T-helper 2 cell (primary cell): ENCODE data around the gene POU3F2.

Source experiments
- DNase-seq, 5 experiments: peaks; one replicate each; pipeline versions ENCODE4 v3.0.0 to v3.0.0-alpha.2; 2012 to 2022

Gene POU3F2

DNA sequence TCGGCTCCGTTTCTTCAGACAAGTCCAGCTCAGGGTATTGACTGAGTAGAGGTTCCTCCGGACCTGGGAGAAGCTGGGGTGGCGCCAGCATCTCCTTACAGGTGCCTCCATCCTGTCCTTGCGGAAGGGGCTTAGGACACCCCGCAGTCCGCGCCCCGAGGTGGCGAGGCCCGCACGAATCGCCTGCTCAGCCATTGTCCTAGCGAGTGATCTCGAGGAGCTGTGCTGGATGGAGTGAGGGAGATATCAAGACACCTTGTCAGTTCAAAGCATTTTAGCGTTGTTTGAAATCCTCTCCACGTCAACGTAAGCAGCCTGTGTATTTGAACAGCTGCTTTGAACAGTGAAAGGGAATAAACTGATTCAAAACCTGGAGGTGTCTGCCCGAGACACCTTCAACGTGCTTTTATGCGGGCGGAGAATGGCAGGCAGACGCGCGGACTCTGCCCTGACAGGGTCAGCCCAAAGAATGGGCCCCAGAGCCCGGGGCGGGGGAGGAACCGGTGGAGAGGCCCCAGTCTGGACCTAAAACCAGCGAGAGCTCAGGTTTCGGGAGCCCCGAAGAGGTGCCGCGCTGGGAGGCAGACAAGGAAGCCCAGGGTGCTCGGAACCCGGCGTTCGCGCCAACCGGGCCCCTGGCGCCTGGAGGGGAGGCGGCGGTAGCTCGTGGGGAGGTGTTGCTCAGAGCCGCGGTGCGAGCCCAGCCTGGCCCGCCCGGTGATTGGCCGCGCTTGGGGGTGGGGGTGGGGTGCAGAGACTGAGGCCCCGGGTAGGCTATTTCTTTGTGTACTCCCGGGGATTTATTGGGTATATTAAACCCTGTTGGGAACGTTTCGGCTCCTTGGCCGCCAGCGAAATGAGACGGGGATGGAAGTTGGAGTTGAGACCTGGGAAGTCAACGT is 3.1 kb upstream of the POU3F2 start:
- no peak for DNase-seq

- DNase-seq: no peak
Observed at GRCh38 chr6:98831959-98832283, 2.5 kb upstream of the POU3F2 start.

DNA sequence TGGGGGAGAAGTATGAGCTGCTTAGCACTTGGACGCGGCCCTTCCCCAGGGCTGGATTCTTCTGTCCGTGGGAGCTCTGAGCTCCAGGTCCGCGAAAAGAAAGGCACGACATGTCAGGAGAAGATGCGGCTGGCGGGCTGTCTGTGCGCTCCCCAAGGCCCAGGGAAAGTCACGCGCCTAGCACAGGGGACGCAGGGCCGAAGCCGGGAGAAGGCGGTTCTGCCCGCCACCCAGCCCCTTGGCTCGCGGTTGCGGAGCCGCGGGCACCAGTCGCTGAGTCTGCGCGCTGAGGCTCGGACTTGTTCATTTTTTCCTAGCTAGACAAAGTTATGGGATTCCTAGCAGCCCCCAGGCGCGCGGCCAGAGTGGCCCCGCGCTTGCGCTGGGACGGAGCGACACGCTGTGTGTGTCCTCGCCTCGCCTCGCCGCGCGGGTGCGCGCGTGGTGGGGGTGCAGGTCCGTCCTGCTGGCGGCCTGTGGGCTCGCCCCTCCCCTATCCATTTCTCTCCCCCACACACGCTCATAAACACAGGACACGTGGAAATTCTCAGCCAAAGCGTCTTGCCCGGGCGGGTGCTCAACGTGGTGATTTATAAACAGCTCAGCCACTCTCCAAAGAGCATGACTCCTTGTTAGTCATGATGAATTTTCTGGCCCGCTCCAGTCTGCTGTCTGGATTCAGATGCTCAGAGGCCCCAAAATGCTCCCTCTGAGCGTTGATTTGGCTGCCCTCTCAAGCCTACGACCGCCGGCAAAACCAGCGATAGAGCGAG is 1.9 kb upstream of the POU3F2 start:
- no peak for DNase-seq

GRCh38 chr6:98833057-98833306 is 1.4 kb upstream of the POU3F2 start:
- DNase-seq: peak in 2 of 5 experiments; percentile 15 to 59

DNA sequence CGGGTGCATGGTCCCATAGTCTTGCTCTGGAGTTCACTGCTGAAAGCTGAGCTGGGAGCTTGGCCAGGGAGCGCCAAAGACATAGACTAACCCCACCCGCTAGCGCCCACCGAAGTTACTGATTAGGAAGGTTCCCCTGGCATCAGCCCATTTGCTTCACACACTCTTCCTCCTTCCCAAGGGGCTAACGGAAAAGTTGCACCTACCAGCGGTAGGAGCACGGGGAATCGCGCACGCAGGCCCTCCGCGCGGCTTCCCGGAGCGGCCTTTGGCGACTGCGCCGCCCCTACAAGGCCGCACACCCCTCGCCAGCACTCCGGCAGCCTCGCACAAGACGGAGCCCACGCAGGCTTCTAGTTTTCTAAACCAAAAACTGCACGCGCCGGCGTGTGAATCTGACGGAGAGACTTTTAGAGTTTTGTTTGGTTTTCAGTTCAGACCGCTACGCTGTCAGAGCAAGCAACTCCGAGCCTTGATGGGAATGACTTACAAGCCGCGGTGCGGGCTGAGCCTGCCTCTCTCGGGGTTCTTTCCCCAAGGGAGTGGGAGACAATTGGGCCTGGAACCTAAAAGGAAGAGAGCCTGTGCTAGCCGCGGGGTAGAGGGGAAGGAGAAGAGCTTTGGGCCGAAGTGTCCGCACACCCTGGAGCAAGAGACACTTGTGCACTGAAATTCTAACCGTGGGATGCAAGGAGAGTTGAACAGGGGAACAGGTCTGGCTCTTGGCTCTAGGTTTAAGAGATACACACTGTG is 891 bp upstream of the POU3F2 start:
- DNase-seq: no peak

DNA sequence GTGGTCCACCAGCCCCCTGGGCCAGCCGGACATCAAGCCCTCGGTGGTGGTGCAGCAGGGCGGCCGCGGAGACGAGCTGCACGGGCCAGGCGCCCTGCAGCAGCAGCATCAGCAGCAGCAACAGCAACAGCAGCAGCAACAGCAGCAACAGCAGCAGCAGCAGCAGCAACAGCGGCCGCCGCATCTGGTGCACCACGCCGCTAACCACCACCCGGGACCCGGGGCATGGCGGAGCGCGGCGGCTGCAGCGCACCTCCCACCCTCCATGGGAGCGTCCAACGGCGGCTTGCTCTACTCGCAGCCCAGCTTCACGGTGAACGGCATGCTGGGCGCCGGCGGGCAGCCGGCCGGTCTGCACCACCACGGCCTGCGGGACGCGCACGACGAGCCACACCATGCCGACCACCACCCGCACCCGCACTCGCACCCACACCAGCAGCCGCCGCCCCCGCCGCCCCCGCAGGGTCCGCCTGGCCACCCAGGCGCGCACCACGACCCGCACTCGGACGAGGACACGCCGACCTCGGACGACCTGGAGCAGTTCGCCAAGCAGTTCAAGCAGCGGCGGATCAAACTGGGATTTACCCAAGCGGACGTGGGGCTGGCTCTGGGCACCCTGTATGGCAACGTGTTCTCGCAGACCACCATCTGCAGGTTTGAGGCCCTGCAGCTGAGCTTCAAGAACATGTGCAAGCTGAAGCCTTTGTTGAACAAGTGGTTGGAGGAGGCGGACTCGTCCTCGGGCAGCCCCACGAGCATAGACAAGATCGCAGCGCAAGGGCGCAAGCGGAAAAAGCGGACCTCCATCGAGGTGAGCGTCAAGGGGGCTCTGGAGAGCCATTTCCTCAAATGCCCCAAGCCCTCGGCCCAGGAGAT is 1.0 kb downstream of the POU3F2 start:
- DNase-seq: peak in 1 of 5 experiments; percentile 49

DNA sequence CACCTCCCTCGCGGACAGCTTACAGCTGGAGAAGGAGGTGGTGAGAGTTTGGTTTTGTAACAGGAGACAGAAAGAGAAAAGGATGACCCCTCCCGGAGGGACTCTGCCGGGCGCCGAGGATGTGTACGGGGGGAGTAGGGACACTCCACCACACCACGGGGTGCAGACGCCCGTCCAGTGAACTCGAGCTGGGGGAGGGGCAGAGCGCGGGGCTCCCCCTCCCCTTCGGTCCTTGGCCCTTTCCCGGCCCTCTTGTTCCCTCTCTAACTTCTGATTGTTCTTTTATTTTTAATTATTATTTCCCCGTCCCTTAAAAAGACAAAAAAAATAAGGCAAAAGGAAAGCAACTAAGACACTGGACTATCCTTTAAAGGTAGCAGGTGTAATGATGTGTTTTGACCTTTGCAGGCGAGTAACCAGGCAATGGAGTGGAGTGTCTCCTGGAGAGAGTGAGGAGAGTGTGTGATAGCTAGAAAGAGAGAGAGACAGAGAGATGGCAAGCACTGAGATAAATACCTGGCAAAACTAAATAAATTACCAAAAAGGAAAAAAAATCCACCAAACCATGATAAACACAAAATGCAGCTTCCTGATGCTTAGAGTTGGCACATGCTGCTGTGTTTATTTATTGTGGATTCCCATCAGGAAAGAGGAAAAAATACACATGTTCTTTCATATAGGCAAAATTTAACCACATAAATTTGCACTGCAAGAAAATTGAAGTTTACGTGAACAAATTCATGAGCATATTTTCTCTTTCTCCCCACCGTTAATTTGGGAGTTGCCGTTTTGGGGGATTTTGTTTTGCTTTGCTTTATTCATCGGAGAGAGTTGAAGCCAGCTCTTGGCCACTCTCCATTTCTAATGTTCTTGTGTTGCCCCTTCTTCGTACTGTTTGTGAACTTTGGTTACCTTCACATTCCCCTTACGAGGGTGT is 1.9 kb downstream of the POU3F2 start:
- DNase-seq: no peak

DNA sequence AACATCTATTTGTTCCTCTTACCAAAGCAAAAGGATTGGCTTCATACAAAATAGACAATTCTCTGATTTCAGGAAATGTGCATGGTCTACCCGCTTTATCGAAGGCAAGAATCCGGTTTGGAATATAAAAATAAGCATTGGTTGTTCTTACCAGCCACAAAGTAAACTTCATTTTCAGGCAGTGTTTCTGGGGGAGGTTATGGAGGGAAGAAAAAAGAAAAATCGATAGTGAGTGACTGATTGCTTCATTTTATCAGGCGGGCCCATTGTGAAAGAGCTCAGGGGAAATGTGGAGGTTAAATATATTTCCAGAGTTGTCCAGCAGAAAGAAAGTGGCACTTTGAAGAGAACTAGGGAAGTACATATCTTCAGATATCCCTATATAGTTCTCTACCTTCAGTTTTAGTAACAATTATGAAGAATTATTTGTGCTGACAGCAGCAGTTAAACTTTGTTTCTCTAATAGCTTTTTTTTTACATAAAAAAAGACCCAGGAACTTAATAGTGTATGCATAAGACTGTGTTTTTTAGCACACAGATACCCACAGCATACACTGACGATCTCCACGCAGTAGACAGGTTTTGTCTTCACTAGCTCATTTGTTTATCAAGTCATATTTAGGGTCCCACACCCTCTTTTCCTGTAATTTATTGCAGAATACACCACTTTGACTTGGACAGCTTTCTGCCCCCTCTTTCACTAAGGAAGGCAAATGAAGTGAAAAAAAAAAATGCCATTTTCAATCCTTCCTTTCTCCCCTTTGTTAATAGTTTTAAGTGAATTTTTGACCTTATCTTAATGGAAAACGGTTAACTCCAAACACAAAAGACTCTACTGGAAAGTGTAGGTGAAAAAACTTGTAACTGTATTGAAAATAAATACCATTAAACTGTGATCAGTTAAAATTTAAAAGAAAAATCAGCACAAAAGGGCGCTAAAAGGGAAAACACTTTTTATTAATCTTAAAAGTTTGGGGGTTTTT is 2.9 kb downstream of the POU3F2 start:
- no peak for DNase-seq

- DNase-seq: no peak
Observed at GRCh38 chr6:98838032-98838431, 3.7 kb downstream of the POU3F2 start.

DNA sequence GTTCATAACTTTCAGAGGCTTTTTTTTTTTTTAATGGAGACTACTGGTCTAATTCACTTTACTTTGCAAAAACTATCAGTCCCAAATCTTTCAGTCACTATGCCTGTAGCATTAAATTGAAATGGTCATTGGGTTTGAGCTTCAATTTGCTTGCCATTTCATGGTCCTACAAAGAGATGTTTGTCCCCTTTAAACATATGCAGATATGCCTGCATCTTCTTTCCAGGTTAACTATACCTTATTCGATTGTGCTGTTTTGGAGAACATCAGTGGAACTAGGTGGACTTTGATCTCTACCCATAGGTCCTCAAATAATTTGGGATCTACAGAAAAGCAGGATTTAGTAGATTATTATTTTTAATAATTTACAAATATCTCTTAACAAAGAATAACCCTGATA is 4.6 kb downstream of the POU3F2 start:
- DNase-seq: no peak

DNA sequence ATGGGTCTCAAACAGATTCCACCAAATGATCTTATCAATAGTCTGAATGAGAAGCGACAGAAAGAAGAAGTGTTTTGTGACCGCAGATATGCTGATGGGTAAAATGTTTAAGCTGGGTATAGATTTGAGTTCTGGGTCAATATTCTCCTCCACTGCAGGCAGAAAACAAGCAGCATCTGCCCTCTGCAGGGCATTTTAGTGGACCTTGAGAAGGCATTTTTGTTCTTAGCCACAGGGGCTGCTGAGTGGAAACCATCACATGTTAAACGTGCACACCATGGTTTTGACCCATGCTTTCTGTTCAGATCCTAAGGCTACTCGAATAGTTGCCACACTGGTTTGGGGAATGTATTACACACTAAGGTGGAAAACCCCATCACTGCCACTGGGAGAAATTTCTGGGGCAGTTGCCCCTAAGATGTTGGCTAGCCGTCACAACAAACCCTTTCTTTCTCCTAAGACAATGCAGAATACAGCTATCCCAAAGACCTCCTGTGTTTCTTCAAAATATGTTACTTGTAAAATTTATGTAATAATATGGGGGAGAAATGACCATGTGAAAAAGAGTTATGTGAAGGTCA is 5.5 kb downstream of the POU3F2 start:
- DNase-seq: no peak

- no peak for DNase-seq
Observed at GRCh38 chr6:98840385-98840784, 6.0 kb downstream of the POU3F2 start.

- no peak for DNase-seq
Observed at GRCh38 chr6:98840996-98841513, 6.7 kb downstream of the POU3F2 start.

GRCh38 chr6:98841621-98842341 is 7.4 kb downstream of the POU3F2 start:
- DNase-seq: no peak

DNA sequence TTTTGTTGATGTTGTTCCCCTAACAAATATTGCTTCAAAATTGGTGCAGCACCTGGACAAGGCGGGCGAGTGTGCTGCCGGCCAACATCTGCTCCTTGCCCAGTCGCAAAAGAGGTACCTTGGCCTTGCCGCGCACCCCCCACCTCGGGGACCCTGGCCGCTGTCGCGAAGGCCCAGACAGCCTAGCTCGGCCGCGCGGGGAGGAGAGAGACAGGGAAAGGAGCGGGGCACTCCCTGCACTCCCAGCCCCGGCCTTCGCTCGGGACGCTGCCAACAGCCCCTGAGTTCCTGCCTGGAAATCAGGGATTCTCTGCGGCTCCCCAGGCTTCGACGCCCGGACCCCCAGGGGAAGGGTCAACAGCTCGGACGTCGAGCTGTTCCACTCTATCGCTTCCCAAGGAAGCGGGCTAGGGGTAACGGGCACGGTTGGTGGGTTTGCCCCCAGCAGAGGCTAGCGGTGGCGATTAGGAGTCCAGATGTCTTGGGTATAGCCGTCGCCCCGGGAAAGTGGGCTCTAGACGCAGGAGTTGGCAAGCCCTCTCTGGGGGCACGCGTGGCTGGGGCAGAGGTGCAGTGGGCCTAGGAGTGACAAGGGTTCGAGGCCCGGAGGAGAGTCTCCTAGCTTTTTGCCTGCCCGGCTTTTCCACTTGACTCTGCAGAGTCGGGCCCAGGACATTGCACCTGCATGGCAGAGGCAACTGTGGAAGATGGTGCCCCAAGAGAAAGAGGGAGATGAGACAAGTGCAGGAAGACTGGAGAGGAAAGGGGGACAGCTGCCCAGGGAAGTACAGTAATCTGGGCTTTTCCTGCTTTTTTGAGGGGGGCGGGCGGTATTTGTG is 8.2 kb downstream of the POU3F2 start:
- DNase-seq: no peak

GRCh38 chr6:98843271-98844243 is 9.2 kb downstream of the POU3F2 start:
- no peak for DNase-seq
